Stimulated activated CD8-positive, alpha-beta memory T cell treated with anti-CD3 and anti-CD28 coated beads, Interleukin-7, amount 100 ng/mL, for 1 hour (primary cell): ENCODE results near the gene MIB2.

Experiments
- DNase-seq, 2 donors: peaks; one replicate each; pipeline ENCODE4 v3.0.0-alpha.2; 2020; ENCODE audit warnings: low read depth in 2 of 2

MIB2 gene

GRCh38 chr1:1598051-1598719 is 17.1 kb upstream of the MIB2 start:
- DNase-seq = no peak

- no peak for DNase-seq
Measured at GRCh38 chr1:1598720-1599029, 16.6 kb upstream of the MIB2 start.

GRCh38 chr1:1599030-1599934 is 16.0 kb upstream of the MIB2 start:
- no peak for DNase-seq

- DNase-seq = no peak
Measured at GRCh38 chr1:1599935-1600860, 15.1 kb upstream of the MIB2 start, which contains the start of gene FNDC10. Gene FNDC10 (minus strand): TSS chr1:1600135. CDS start chr1:1600015, 120 bp downstream.

GRCh38 chr1:1600861-1601563 is 14.3 kb upstream of the MIB2 start:
- no peak for DNase-seq

GRCh38 chr1:1601564-1602303 is 13.6 kb upstream of the MIB2 start:
- DNase-seq = no peak

- no peak for DNase-seq
Measured at GRCh38 chr1:1602304-1602967, 12.9 kb upstream of the MIB2 start.

- no peak for DNase-seq
Measured at GRCh38 chr1:1602968-1603506, 12.3 kb upstream of the MIB2 start.

GRCh38 chr1:1603671-1604373 is 11.5 kb upstream of the MIB2 start:
- DNase-seq = no peak

GRCh38 chr1:1604374-1605033 is 10.8 kb upstream of the MIB2 start:
- no peak for DNase-seq

GRCh38 chr1:1605034-1605591 is 10.2 kb upstream of the MIB2 start:
- no peak for DNase-seq

- no peak for DNase-seq
Measured at GRCh38 chr1:1605724-1606123, 9.6 kb upstream of the MIB2 start.

GRCh38 chr1:1606232-1606631 is 9.1 kb upstream of the MIB2 start:
- DNase-seq = no peak

GRCh38 chr1:1609822-1610485 is 5.3 kb upstream of the MIB2 start:
- no peak for DNase-seq

GRCh38 chr1:1610796-1611195 is 4.5 kb upstream of the MIB2 start:
- no peak for DNase-seq

- DNase-seq = no peak
Measured at GRCh38 chr1:1612104-1612400, 3.2 kb upstream of the MIB2 start.

GRCh38 chr1:1613509-1614082 is 1.7 kb upstream of the MIB2 start:
- no peak for DNase-seq
